Chondrocyte (in vitro differentiated cells): ENCODE results near the gene DYRK2. TPM values are rescaled to one million over a fixed set of nuclear protein-coding genes. Genes with fewer than 3 reads are reported as not detected.

Source experiments
- DNase-seq: peaks from one replicate; pipeline ENCODE4 v3.0.0; 2021; ENCODE audit warnings: mixed read lengths, low spot score
- H3K27ac Mint-ChIP-seq: one replicate; pipeline ENCODE4 v1.8.0; 2021; ENCODE audit warnings: mild to moderate bottlenecking, moderate library complexity, mixed read lengths; ENCODE audit not compliant: unreplicated experiment
- H3K27me3 Mint-ChIP-seq: 2 replicates; pipeline ENCODE4 v1.8.0; 2021; ENCODE audit warnings: low read depth, mixed read lengths
- H3K36me3 Mint-ChIP-seq: 2 replicates; pipeline ENCODE4 v1.8.0; 2021; ENCODE audit warnings: low read depth, mixed read lengths
- H3K4me1 Mint-ChIP-seq: 2 replicates; pipeline ENCODE4 v1.8.0; 2021; ENCODE audit warnings: low read depth, mild to moderate bottlenecking, mixed read lengths
- H3K4me3 Mint-ChIP-seq: one replicate; pipeline ENCODE4 v1.8.0; 2021; ENCODE audit warnings: mild to moderate bottlenecking, moderate library complexity, mixed read lengths; ENCODE audit not compliant: unreplicated experiment
- H3K9me3 Mint-ChIP-seq: 2 replicates; pipeline ENCODE4 v1.8.0; 2021; ENCODE audit warnings: low read depth, mixed read lengths
- total RNA-seq: library from RNA; stranded (reverse); gene quantifications from 3 replicates; pipeline ENCODE4 v1.2.1, GENCODE V29; 2021
- TF ChIP-seq, protein P1 (sequence below): fragments of 200-600 bp; sonication (generic); IDR thresholded peaks from 2 replicates; pipeline ENCODE4 v1.5.0; 2021; ENCODE audit warnings: antibody characterized with exemption, mild to moderate bottlenecking, moderate library complexity

DYRK2 gene
- total RNA-seq, 1 donor from 2014 or later = 54.1 TPM

DNA sequence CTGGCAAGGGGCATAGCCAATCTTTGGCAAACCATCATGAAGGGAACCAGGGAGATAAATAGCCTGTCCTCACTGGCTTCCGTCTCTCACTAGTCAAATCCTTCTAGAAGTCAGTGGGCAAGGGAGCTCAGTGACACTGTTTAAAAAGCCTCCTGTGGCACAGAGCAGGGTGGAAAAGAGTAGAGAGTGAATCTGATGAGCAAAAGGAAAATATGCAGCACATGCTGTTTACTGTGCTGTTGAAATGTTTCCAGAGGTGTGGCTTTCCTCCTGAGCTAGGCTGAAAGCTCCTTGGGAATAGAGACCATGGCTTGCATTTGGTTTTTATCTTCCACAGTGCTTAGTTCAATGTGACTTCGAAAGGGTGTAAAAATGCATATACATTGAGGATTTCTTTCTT, 7.7 kb upstream of the DYRK2 start:
- TF ChIP-seq, protein P1, sequence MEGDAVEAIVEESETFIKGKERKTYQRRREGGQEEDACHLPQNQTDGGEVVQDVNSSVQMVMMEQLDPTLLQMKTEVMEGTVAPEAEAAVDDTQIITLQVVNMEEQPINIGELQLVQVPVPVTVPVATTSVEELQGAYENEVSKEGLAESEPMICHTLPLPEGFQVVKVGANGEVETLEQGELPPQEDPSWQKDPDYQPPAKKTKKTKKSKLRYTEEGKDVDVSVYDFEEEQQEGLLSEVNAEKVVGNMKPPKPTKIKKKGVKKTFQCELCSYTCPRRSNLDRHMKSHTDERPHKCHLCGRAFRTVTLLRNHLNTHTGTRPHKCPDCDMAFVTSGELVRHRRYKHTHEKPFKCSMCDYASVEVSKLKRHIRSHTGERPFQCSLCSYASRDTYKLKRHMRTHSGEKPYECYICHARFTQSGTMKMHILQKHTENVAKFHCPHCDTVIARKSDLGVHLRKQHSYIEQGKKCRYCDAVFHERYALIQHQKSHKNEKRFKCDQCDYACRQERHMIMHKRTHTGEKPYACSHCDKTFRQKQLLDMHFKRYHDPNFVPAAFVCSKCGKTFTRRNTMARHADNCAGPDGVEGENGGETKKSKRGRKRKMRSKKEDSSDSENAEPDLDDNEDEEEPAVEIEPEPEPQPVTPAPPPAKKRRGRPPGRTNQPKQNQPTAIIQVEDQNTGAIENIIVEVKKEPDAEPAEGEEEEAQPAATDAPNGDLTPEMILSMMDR = no peak
- H3K27ac Mint-ChIP-seq = no peak overlapping the region
- no peak overlapping the region for H3K4me3 Mint-ChIP-seq
- no peak for DNase-seq
- peaks cover 5% of the 10 kb centered on the region for H3K4me1 Mint-ChIP-seq
- no peaks in the 10 kb centered on the region for H3K9me3 Mint-ChIP-seq
- H3K36me3 Mint-ChIP-seq = no peaks in the 10 kb centered on the region
- no peaks in the 10 kb centered on the region for H3K27me3 Mint-ChIP-seq

- Mint-ChIP-seq H3K9me3 (no peaks in the 10 kb centered on the region), H3K27ac (peak overlapping the region; percentile 29), H3K4me1 (peaks cover 22% of the 10 kb centered on the region), H3K36me3 (peaks cover 2% of the 10 kb centered on the region), H3K27me3 (no peaks in the 10 kb centered on the region), H3K4me3 (no peak overlapping the region)
- TF ChIP-seq, protein P1 = no peak
- no peak for DNase-seq
Measured at GRCh38 chr12:67645126-67645525, 3.4 kb upstream of the DYRK2 start.

DNA sequence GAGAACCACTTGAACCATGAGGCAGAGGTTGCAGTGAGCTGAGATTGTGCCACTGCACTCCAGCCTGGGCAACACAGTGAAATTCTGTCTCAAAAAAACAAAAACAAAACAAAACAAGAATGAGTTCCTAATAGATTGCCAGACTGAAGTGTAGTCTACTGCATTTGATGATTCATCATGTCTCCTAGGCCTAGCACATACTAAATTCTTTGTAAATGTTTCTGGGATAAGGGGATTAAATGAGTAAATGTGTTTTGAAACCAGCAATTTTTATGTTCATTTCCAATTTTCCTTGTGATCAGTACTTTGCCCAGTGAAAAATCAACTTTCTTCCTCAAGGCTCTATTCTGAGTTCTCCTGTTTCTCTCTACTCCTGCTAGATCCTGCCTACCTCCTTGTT, 2.9 kb upstream of the DYRK2 start:
- Mint-ChIP-seq H3K36me3 (peaks cover 4% of the 10 kb centered on the region), H3K27ac (peak overlapping the region; percentile 81), H3K4me1 (peaks cover 27% of the 10 kb centered on the region), H3K27me3 (no peaks in the 10 kb centered on the region), H3K9me3 (no peaks in the 10 kb centered on the region), H3K4me3 (no peak overlapping the region)
- no peak for DNase-seq
- TF ChIP-seq, protein P1 = no peak

DNA sequence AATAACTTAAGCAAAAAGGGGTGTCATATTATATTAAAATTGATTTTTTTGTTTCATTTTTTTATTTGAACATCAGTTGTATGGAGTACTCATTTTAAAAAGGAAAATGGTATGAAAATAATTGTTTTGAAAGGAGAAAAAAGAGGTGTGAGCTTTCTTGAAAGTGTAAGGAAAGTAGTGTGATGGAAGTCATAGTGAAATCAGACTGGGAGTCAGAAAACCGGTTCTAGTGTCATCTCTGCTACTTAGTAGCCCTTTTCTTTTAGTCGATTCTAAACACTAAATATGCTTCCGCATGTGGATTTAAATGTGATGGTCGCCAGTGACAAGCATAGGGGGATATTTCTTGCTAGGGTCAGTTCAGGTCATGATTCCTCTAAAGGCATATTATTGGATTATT, 1.8 kb upstream of the DYRK2 start:
- Mint-ChIP-seq H3K36me3 (peaks cover 4% of the 10 kb centered on the region), H3K4me1 (peaks cover 38% of the 10 kb centered on the region), H3K27ac (peak overlapping the region; percentile 97), H3K27me3 (no peaks in the 10 kb centered on the region), H3K4me3 (no peak overlapping the region), H3K9me3 (no peaks in the 10 kb centered on the region)
- no peak for DNase-seq
- TF ChIP-seq, protein P1 = no peak

- Mint-ChIP-seq H3K9me3 (no peaks in the 10 kb centered on the region), H3K27ac (peak overlapping the region; percentile 97), H3K4me1 (peaks cover 42% of the 10 kb centered on the region), H3K27me3 (no peaks in the 10 kb centered on the region), H3K36me3 (peaks cover 4% of the 10 kb centered on the region), H3K4me3 (peak overlapping the region; percentile 93)
- no peak for DNase-seq
- TF ChIP-seq, protein P1 = no peak
Measured at GRCh38 chr12:67647181-67647798, 1.3 kb upstream of the DYRK2 start.
